Heart left ventricle (tissue), 13 donors: ENCODE measurements around the gene TSC2.

Experiments
- POLR2A ChIP-seq, 2 donors: fragments of 450-650 bp; IDR thresholded peaks; one replicate each; pipeline ENCODE4 v1.6.1; 2017; ENCODE audit warnings: antibody characterized with exemption in 2 of 2, mild to moderate bottlenecking in 2 of 2, moderate library complexity in 2 of 2
- TF ChIP-seq, protein P1 (sequence below), 12 donors: fragments of 200-600 bp; sonication (generic) in 4 of 12; IDR thresholded peaks; one replicate each; pipeline versions ENCODE4 v1.5.0 to v1.8.0; 2018 to 2022; ENCODE audit warnings: antibody characterized with exemption in 12 of 12, mild to moderate bottlenecking in 5 of 12
- donor health status: ischemic (EF 13 %, LVEDD 7.1; RV severe dilation, severe dysfunction).
- donor health status: DM: no; HTN: yes; CAD: no.
- donor health status: DM: no; HTN: no; CAD: no.
- donor health status: ischemic (EF 25% LVEDD 6.9; RV normal size, moderate dysfunction).
- donor health status: ischemic (EF 25% LVEDD 5.7; RV mildly dilated, moderate dysfunction).
- donor health status: ischemic (EF 35%, LVEDD 5.7; RV mildly dilated, moderate dysfunction).
- donor health status: nonischemic (EF 11% LVEDD 7.7; RV severe dilation, severe dysfunction).
- donor health status: DM: yes; HTN: yes; CAD: no.
- donor health status: PGD.
- donor health status: ischemic (EF 29% LVEDD 5.4; RV normal size, mild dysfunction).
- donor health status: nonischemic (EF 23%, LVEDD 6.1; RV moderate dilation, normal function).

- TF ChIP-seq, protein P1, sequence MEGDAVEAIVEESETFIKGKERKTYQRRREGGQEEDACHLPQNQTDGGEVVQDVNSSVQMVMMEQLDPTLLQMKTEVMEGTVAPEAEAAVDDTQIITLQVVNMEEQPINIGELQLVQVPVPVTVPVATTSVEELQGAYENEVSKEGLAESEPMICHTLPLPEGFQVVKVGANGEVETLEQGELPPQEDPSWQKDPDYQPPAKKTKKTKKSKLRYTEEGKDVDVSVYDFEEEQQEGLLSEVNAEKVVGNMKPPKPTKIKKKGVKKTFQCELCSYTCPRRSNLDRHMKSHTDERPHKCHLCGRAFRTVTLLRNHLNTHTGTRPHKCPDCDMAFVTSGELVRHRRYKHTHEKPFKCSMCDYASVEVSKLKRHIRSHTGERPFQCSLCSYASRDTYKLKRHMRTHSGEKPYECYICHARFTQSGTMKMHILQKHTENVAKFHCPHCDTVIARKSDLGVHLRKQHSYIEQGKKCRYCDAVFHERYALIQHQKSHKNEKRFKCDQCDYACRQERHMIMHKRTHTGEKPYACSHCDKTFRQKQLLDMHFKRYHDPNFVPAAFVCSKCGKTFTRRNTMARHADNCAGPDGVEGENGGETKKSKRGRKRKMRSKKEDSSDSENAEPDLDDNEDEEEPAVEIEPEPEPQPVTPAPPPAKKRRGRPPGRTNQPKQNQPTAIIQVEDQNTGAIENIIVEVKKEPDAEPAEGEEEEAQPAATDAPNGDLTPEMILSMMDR (IDR thresholded peaks at IDR 0.05), result no peak
- no peak for TF ChIP-seq POLR2A (IDR thresholded peaks at IDR 0.05)
Observed at GRCh38 chr16:2077016-2077415, 29.2 kb downstream of the TSC2 start.
